Tibial artery (tissue), 4 donors: Measurements from ENCODE around the gene THBS1.

Experiments
- DNase-seq, 2 donors: peaks; one replicate each; pipeline ENCODE4 v3.0.0-alpha.2; 2019
- H3K27ac ChIP-seq, 2 donors: fragments of 200-600 bp; sonication (generic) in 1 of 2; 1 replicate in 1 of 2; 2 replicates in 1 of 2; pipeline ENCODE4 v1.5.1; 2018 to 2019; ENCODE audit warnings: mild to moderate bottlenecking in 1 of 2
- H3K27me3 ChIP-seq, 2 donors: fragments of 200-600 bp; sonication (generic) in 1 of 2; one replicate each; pipeline versions ENCODE4 v1.5.1 to v1.6.0; 2016 to 2019
- H3K36me3 ChIP-seq, 3 donors: fragments of 200-600 bp; sonication (generic) in 2 of 3; one replicate each; pipeline ENCODE4 v1.5.1; 2016 to 2019; ENCODE audit warnings: mild to moderate bottlenecking in 2 of 3
- H3K4me1 ChIP-seq, 4 donors: fragments of 200-600 bp; sonication (generic) in 2 of 4; 1 replicate in 3 of 4; 2 replicates in 1 of 4; pipeline ENCODE4 v1.5.1; 2016 to 2019
- H3K4me3 ChIP-seq, 2 donors: fragments of 200-600 bp; sonication (generic) in 1 of 2; 1 replicate in 1 of 2; 2 replicates in 1 of 2; pipeline ENCODE4 v1.5.1; 2018 to 2019; ENCODE audit warnings: mild to moderate bottlenecking in 2 of 2
- H3K9me3 ChIP-seq, 3 donors: fragments of 200-600 bp; sonication (generic) in 1 of 3; one replicate each; pipeline ENCODE4 v1.5.1; 2016 to 2019
- CTCF ChIP-seq, 2 experiments: fragments of 200-600 bp in 1 of 2; fragments of 450-650 bp in 1 of 2; IDR thresholded peaks; one replicate each; pipeline ENCODE4 v1.5.1; 2017 to 2019; ENCODE audit warnings: antibody characterized with exemption in 2 of 2, mild to moderate bottlenecking in 1 of 2, moderate library complexity in 1 of 2
- intact Hi-C: fragments of 100-400 bp; cut with DNase I; formaldehyde crosslinking; loops from one replicate; pipeline ENCODE4 v1.15.0; 2023; ENCODE audit warnings: low total_unique reads

The THBS1 gene

DNA sequence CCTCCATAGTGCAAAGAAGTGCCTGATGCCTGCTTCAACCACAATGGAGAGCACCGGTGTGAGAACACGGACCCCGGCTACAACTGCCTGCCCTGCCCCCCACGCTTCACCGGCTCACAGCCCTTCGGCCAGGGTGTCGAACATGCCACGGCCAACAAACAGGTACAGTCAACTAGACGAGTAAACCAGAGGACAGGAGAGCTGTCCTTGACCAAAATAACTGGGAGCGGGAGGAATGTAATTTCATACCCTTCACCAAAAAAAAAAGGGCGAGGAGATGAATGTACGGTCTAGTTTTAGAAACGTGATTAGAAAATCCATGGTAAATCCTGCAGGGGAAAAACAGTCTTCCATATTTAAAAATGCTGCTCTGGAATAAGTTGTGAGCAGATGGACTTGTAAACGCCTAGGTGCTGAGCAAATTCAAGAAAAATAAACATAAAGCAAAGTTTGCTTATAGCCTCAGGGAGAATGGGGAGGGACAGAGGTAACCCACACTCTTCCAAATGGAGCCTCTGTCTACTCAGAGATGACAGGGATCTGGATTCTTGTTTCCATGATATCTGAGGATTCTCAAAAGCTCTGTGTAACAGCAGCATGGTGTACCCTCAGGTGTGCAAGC, 8.4 kb downstream of the THBS1 start:
- Histone ChIP-seq H3K9me3 (no peaks in the 10 kb centered on the region), H3K27ac (no peak overlapping the region), H3K4me3 (no peak overlapping the region), H3K4me1 (peaks cover 0 to 34% (median 8%) of the 10 kb centered on the region in 4 donors), H3K36me3 (peaks cover 96 to 100% (median 98%) of the 10 kb centered on the region in 3 donors), H3K27me3 (no peaks in the 10 kb centered on the region)
- no peak for DNase-seq
- no peak for TF ChIP-seq CTCF (IDR thresholded peaks at IDR 0.05)
- intact Hi-C loops: loop anchor here (10.0 kb wide), 1 partner anchor 165 kb away; no protein-coding TSS in a partner anchor

GRCh38 chr15:39589815-39590644, 9.2 kb downstream of the THBS1 start:
- no peak overlapping the region for H3K4me3 ChIP-seq
- no peak overlapping the region for H3K27ac ChIP-seq
- H3K27me3 ChIP-seq: no peaks in the 10 kb centered on the region
- H3K9me3 ChIP-seq: no peaks in the 10 kb centered on the region
- no peak for TF ChIP-seq CTCF (IDR thresholded peaks at IDR 0.05)
- peaks cover 0 to 28% (median 6%) of the 10 kb centered on the region in 4 donors for H3K4me1 ChIP-seq
- H3K36me3 ChIP-seq: peaks cover 94 to 100% (median 98%) of the 10 kb centered on the region in 3 donors
- intact Hi-C loops: loop anchor here (10.0 kb wide), 1 partner anchor 165 kb away; no protein-coding TSS in a partner anchor
- no peak for DNase-seq

GRCh38 chr15:39591141-39591895, 10.4 kb downstream of the THBS1 start:
- no peak for DNase-seq
- H3K27me3 ChIP-seq: no peaks in the 10 kb centered on the region
- H3K27ac ChIP-seq: no peak overlapping the region
- intact Hi-C loops: no loop called here
- H3K4me1 ChIP-seq: peaks cover 0 to 15% (median 2%) of the 10 kb centered on the region in 4 donors
- H3K9me3 ChIP-seq: no peaks in the 10 kb centered on the region
- H3K4me3 ChIP-seq: no peak overlapping the region
- peaks cover 94 to 100% (median 97%) of the 10 kb centered on the region in 3 donors for H3K36me3 ChIP-seq
- no peak for TF ChIP-seq CTCF (IDR thresholded peaks at IDR 0.05)

- TF ChIP-seq CTCF (IDR thresholded peaks at IDR 0.05): no peak
- DNase-seq: no peak
- H3K27ac ChIP-seq: no peak overlapping the region
- no peaks in the 10 kb centered on the region for H3K27me3 ChIP-seq
- no peaks in the 10 kb centered on the region for H3K9me3 ChIP-seq
- peaks cover 0 to 10% (median 0%) of the 10 kb centered on the region in 4 donors for H3K4me1 ChIP-seq
- no peak overlapping the region for H3K4me3 ChIP-seq
- intact Hi-C loops: no loop called here
- peaks cover 93 to 100% (median 96%) of the 10 kb centered on the region in 3 donors for H3K36me3 ChIP-seq
Measured at GRCh38 chr15:39591896-39592315, 11.0 kb downstream of the THBS1 start.

- Histone ChIP-seq H3K36me3 (peaks cover 88 to 94% (median 90%) of the 10 kb centered on the region in 3 donors), H3K27ac (no peak overlapping the region), H3K9me3 (no peaks in the 10 kb centered on the region), H3K4me1 (peaks cover 0 to 6% (median 0%) of the 10 kb centered on the region in 4 donors), H3K4me3 (no peak overlapping the region), H3K27me3 (no peaks in the 10 kb centered on the region)
- intact Hi-C loops: no loop called here
- DNase-seq: no peak
- no peak for TF ChIP-seq CTCF (IDR thresholded peaks at IDR 0.05)
Measured at GRCh38 chr15:39592500-39592899, 11.6 kb downstream of the THBS1 start.
